ENCODE data around the gene ANO3.

Gene ANO3

DNA sequence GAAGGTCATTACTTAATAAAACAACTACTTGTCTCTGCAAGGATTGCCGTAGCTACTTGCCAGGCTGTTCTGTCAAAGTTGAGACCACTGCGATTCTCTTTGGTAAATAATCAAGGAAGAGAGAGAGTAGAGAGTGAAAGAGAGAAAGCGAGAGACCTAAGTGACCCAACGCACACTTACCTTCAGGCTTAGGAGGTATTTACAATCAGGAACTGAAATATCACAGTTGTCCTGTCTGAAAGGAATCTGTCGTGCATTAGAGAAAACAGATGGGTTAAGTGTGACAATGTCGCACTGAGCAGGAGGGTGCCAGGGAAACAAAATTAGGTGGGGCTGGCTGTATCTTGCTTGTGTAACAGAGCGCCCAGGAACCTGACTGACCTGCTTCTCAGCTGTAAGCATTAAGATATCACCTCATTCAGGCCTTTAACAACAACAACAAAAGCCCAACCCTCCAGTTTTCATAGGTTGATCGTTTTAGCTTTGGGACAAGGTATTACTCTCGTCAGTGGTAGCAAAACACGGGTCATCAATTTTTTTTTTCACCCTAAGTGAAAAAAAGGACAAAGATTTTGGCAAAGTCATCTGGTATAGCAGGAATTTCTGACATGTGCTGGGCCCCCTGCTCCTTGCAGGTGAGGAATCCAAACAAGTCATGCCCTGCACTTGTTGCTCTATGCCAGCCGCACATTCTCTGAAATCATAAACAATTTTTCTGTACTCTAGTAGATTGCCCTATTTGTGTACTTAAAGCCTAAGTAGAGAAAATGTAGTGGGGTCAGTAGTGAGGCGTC, 240.1 kb downstream of the ANO3 start, which contains the start of gene MUC15:
MUC15 (minus strand) TSS at position 403 of the 794 bp plus-strand sequence. CDS start 5,169 bp downstream, outside the sequence.
- H3K4me1 ChIP-seq = no peaks in the 10 kb centered on the region
- TF ChIP-seq, protein P1, sequence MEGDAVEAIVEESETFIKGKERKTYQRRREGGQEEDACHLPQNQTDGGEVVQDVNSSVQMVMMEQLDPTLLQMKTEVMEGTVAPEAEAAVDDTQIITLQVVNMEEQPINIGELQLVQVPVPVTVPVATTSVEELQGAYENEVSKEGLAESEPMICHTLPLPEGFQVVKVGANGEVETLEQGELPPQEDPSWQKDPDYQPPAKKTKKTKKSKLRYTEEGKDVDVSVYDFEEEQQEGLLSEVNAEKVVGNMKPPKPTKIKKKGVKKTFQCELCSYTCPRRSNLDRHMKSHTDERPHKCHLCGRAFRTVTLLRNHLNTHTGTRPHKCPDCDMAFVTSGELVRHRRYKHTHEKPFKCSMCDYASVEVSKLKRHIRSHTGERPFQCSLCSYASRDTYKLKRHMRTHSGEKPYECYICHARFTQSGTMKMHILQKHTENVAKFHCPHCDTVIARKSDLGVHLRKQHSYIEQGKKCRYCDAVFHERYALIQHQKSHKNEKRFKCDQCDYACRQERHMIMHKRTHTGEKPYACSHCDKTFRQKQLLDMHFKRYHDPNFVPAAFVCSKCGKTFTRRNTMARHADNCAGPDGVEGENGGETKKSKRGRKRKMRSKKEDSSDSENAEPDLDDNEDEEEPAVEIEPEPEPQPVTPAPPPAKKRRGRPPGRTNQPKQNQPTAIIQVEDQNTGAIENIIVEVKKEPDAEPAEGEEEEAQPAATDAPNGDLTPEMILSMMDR (IDR thresholded peaks at IDR 0.05; ENCODE audit: low read depth, low read length) = no peak
- H3K9me3 ChIP-seq = no peaks in the 10 kb centered on the region
- DNase-seq = no peak
- no peak within 1 kb of the TSS for H3K4me3 ChIP-seq (ENCODE audit: low read depth, low read length)
- H3K27me3 ChIP-seq = no peaks in the 10 kb centered on the region
- H3K36me3 ChIP-seq = no peaks in the 10 kb centered on the region

DNA sequence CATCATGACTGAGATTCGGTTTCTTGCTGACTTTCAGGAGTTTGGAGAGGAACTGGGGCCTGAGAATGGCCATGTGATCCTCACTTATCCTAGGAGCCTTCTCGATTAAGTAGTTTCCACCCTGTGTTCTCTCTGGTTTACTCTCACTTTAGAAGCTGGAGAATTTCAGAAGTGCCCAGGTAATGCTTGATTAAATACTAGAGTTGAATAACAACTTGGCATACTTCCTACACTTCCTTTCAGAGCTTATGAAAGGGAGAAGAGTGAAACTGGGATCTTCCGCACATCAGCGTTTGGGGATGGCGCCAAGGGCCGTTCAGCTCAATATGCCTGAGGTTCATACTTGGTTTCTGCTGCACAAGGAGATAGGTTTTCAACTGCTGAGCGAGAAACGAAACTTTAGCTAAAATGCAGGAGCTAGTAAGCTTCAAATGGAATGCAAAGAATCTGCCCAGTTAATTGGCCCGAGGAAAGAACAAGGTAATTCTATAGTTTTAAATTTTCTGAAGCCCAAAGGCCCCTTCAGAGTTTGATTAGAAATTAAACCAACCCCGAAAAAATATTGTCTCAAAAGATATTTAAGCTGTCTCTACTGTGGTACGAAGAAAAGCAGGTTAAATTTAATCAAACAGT, 241.0 kb downstream of the ANO3 start:
- Histone ChIP-seq H3K4me3 (ENCODE audit: low read depth, low read length) (no peak overlapping the region), H3K27me3 (no peaks in the 10 kb centered on the region), H3K36me3 (no peaks in the 10 kb centered on the region), H3K9me3 (no peaks in the 10 kb centered on the region), H3K4me1 (no peaks in the 10 kb centered on the region)
- TF ChIP-seq, protein P1 (IDR thresholded peaks at IDR 0.05; ENCODE audit: low read depth, low read length) = no peak
- DNase-seq = no peak

DNA sequence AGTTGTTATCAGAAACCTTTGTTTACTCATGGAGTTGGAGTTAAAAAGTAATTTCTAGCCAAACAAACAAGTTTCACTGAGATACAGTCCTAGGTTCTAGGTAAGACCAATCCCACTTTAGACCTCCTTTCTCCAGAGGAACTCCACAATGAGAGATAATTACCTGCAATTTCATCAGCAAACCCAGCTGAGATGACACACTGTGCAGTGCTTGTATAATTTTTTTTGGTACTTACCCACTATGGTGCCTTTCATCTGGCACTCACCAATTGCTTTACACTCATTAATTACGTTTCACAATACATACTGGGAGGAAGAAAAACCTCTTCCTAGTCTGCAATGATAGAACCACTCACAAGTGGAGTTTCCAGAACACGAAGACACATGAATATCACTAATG, 242.0 kb downstream of the ANO3 start:
- no peak for DNase-seq
- TF ChIP-seq, protein P1 (IDR thresholded peaks at IDR 0.05; ENCODE audit: low read depth, low read length) = no peak
- Histone ChIP-seq H3K4me1 (no peaks in the 10 kb centered on the region), H3K36me3 (no peaks in the 10 kb centered on the region), H3K27me3 (no peaks in the 10 kb centered on the region), H3K4me3 (ENCODE audit: low read depth, low read length) (no peak overlapping the region), H3K9me3 (no peaks in the 10 kb centered on the region)

DNA sequence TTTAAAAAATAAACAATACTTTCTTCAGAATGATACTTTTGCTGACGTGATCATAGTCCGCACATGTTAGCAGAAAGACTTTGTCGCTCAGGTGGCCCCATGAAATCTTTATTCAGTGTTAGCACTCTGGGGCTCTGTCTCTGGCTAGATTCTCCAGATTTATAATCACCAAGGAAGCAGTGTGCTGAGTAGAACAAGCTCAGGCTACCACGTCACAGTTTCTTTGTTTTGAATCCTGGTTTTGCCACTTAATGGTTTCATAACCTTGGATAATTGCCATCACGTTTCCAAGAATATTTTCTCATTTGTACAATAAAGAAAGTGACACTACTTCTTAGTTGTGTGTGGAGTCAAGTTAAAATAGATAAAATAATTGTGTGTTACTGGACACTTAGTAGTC, 244.0 kb downstream of the ANO3 start:
- TF ChIP-seq, protein P1 (IDR thresholded peaks at IDR 0.05; ENCODE audit: low read depth, low read length) = no peak
- Histone ChIP-seq H3K4me3 (ENCODE audit: low read depth, low read length) (no peak overlapping the region), H3K27me3 (no peaks in the 10 kb centered on the region), H3K9me3 (no peaks in the 10 kb centered on the region), H3K4me1 (no peaks in the 10 kb centered on the region), H3K36me3 (no peaks in the 10 kb centered on the region)
- no peak for DNase-seq

DNA sequence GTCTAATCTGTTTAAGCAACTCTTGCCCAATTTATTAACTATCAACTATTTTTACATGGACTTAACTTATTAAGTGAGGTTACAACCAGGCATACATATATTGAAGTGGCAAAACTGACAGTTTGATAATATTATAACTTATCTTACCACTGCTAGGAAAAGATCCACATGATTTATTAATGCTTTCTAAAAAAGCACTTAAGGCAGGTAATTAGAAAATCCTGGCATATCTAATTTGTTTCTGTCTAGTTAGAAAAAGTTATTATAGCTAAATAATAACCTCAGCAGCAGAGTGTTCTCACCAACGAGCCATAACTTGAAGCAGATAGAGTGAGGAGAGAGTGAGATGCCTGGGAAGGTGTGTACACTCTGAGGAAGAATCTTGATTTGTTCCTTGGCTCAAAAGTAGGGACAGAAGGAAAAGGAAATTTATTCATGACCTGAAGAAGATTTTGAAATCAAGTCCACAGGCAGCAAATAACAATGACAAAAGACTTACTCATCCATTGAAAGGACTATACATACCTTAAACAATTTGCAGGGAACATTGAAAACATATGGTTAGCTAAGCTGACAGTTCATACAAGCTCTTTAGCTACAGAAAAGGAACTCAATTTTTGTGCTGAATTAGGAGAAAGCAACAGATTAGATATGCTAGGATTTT, 247.2 kb downstream of the ANO3 start:
- no peak for DNase-seq
- H3K27me3 ChIP-seq = no peaks in the 10 kb centered on the region
- H3K4me1 ChIP-seq = no peaks in the 10 kb centered on the region
- H3K36me3 ChIP-seq = no peaks in the 10 kb centered on the region
- H3K9me3 ChIP-seq = no peaks in the 10 kb centered on the region
- no peak overlapping the region for H3K4me3 ChIP-seq (ENCODE audit: low read depth, low read length)
- TF ChIP-seq, protein P1 (IDR thresholded peaks at IDR 0.05; ENCODE audit: low read depth, low read length) = no peak
